Spleen (tissue), 11 donors: Measurements from ENCODE around the gene CCNJL. TPM values are rescaled to one million over a fixed set of nuclear protein-coding genes. Genes with fewer than 3 reads are reported as not detected.

Experiments used
- DNase-seq: peaks from one replicate; pipeline ENCODE4 v3.0.0-alpha.2; 2020
- H3K27ac ChIP-seq, 8 donors: fragments of 200-600 bp; sonication (generic) in 7 of 8; 1 replicate in 4 of 8; 2 replicates in 4 of 8; pipeline versions ENCODE4 v1.5.0 to v1.8.0; 2016 to 2021; ENCODE audit warnings: inconsistent platforms in 4 of 8, mild to moderate bottlenecking in 4 of 8, moderate library complexity in 1 of 8
- H3K27me3 ChIP-seq, 7 donors: fragments of 200-600 bp; sonication (generic) in 6 of 7; replicated peaks in 1 of 7; 1 replicate in 4 of 7; 2 replicates in 3 of 7; pipeline versions ENCODE4 v1.5.0 to v1.8.0; 2016 to 2021; ENCODE audit warnings: inconsistent platforms in 3 of 7, mild to moderate bottlenecking in 1 of 7
- H3K36me3 ChIP-seq, 6 donors: fragments of 200-600 bp; sonication (generic) in 5 of 6; 1 replicate in 4 of 6; 2 replicates in 2 of 6; pipeline versions ENCODE4 v1.5.0 to v1.8.0; 2016 to 2021; ENCODE audit warnings: inconsistent platforms in 2 of 6
- H3K4me1 ChIP-seq, 6 donors: fragments of 200-600 bp; sonication (generic) in 5 of 6; 1 replicate in 3 of 6; 2 replicates in 3 of 6; pipeline versions ENCODE4 v1.5.0 to v1.8.0; 2016 to 2021; ENCODE audit warnings: inconsistent platforms in 3 of 6
- H3K4me3 ChIP-seq, 8 donors: fragments of 200-600 bp; sonication (generic) in 7 of 8; 1 replicate in 4 of 8; 2 replicates in 4 of 8; pipeline versions ENCODE4 v1.5.0 to v1.8.0; 2016 to 2021; ENCODE audit warnings: inconsistent platforms in 4 of 8, mild to moderate bottlenecking in 4 of 8, moderate library complexity in 2 of 8
- H3K9me3 ChIP-seq, 8 donors: fragments of 200-600 bp; sonication (generic) in 7 of 8; 1 replicate in 4 of 8; 2 replicates in 4 of 8; pipeline versions ENCODE4 v1.5.0 to v1.8.0; 2016 to 2021; ENCODE audit warnings: inconsistent platforms in 4 of 8
- CTCF ChIP-seq, 11 experiments: fragments of 200-600 bp in 7 of 11; fragments of 450-650 bp in 4 of 11; sonication (generic) in 4 of 11; IDR thresholded peaks in 8 of 11; conservative IDR thresholded peaks in 3 of 11; 1 replicate in 7 of 11; 2 replicates in 4 of 11; pipeline versions ENCODE4 v1.4.0 to v1.8.0; 2016 to 2021; ENCODE audit warnings: antibody characterized with exemption in 11 of 11, inconsistent platforms in 4 of 11, mild to moderate bottlenecking in 1 of 11
- POLR2A ChIP-seq, 3 donors: fragments of 450-650 bp; IDR thresholded peaks; one replicate each; pipeline ENCODE4 v1.5.1; 2017; ENCODE audit warnings: antibody characterized with exemption in 3 of 3, mild to moderate bottlenecking in 1 of 3
- POLR2AphosphoS5 ChIP-seq, 3 donors: sonication (generic); formaldehyde crosslinking; IDR thresholded peaks; one replicate each; pipeline ENCODE4 v1.5.1; 2017; ENCODE audit warnings: antibody characterized with exemption in 3 of 3
- whole genome bisulfite sequencing, 5 donors: extraction: QIAGEN DNeasy Blood & Tissue Kit in 3 of 5; methylation state at CpG; one replicate each; pipeline versions ENCODE4 v1.1.5 to v1.1.7; 2013 to 2018; 5-methylcytosine and 5-hydroxymethylcytosine counted together
- intact Hi-C: fragments of 100-400 bp; cut with DNase I; formaldehyde crosslinking; loops from one replicate; pipeline ENCODE4 v1.15.0; 2023; ENCODE audit warnings: low total_unique reads
- polyA plus RNA-seq, 3 donors: library from polyadenylated mRNA; stranded (reverse); fragments of 200-250 nt; gene quantifications; one replicate each; pipeline ENCODE4 v1.2.1, GENCODE V29; 2013
- total RNA-seq, 7 donors: library from RNA; depleted of rRNA in 3 of 7; stranded (reverse); fragments of >200 nt in 3 of 7; fragmentation: NEBNext Ultra II Directional in 4 of 7; extraction: Animal tissue kit (Norgen Biotek cat#: 25700) in 4 of 7; gene quantifications; one replicate each; pipeline versions ENCODE4 v1.1.0 to v1.2.1, GENCODE V29; 2016 to 2021
- donor health status: healthy with polysubstance abuse.
- donor health status: DM: no; HTN: no; CAD: no; lungs with moderate emphysema.
- donor health status: DM: no; HTN: no; CAD: no.
- donor health status: Bipolar disorder and iron deficiency.
- donor health status: healthy.
- donor health status: DM: no; HTN: no; CAD: no.
- donor health status: DM: yes; HTN: yes; CAD: no.

Gene CCNJL
- total and polyA plus RNA-seq, 10 donors = 1.3 to 24.9 (median 12.9) TPM

GRCh38 chr5:160296496-160296895 lies 15.9 kb downstream of the CCNJL start:
- no peaks in the 10 kb centered on the region for H3K27me3 ChIP-seq
- TF ChIP-seq POLR2AphosphoS5 (IDR thresholded peaks at IDR 0.05) (no peak), CTCF (IDR thresholded peaks at IDR 0.05 in 8 of 11, conservative IDR thresholded peaks at IDR 0.05 in 3 of 11) (no peak), POLR2A (IDR thresholded peaks at IDR 0.05) (no peak)
- H3K9me3 ChIP-seq = no peaks in the 10 kb centered on the region
- peak overlapping the region in 2 of 8 donors; percentile 90 to 93 for H3K27ac ChIP-seq
- 91 to 97% (median 93%) methylated on average over 4 of the region's 4 CpGs for WGBS, 5 donors
- H3K4me1 ChIP-seq = peaks cover 0 to 71% (median 14%) of the 10 kb centered on the region in 6 donors
- DNase-seq = no peak
- no peak overlapping the region for H3K4me3 ChIP-seq
- intact Hi-C loops = no loop called here
- peaks cover 0 to 4% (median 0%) of the 10 kb centered on the region in 6 donors for H3K36me3 ChIP-seq

- intact Hi-C loops = no loop called here
- Histone ChIP-seq H3K4me1 (peaks cover 6 to 90% (median 30%) of the 10 kb centered on the region in 6 donors), H3K9me3 (no peaks in the 10 kb centered on the region), H3K27me3 (no peaks in the 10 kb centered on the region), H3K27ac (peak overlapping the region in 7 of 8 donors; percentile 44 to 93 (median 86)), H3K4me3 (peak overlapping the region in 1 of 8 donors; percentile 48), H3K36me3 (no peaks in the 10 kb centered on the region)
- DNase-seq = peak; percentile 88
- 41 to 69% (median 57%) methylated on average over 9 to 13 of the region's 13 CpGs for WGBS, 5 donors
- TF ChIP-seq CTCF (IDR thresholded peaks at IDR 0.05 in 8 of 11, conservative IDR thresholded peaks at IDR 0.05 in 3 of 11) (peak in 1 of 11 experiments; percentile 10), POLR2AphosphoS5 (IDR thresholded peaks at IDR 0.05) (peak; percentile 39 to 64 (median 62)), POLR2A (IDR thresholded peaks at IDR 0.05) (no peak)
These were observed 18.3 kb downstream of the CCNJL start for GRCh38 chr5:160293901-160294561.

GRCh38 chr5:160293386-160293785 lies 19.0 kb downstream of the CCNJL start:
- WGBS, 5 donors = 94 to 99% (median 94%) methylated on average over 10 of the region's 10 CpGs
- H3K4me3 ChIP-seq = peak overlapping the region in 1 of 8 donors; percentile 48
- no peaks in the 10 kb centered on the region for H3K36me3 ChIP-seq
- TF ChIP-seq POLR2AphosphoS5 (IDR thresholded peaks at IDR 0.05) (no peak), POLR2A (IDR thresholded peaks at IDR 0.05) (no peak), CTCF (IDR thresholded peaks at IDR 0.05 in 8 of 11, conservative IDR thresholded peaks at IDR 0.05 in 3 of 11) (no peak)
- H3K27me3 ChIP-seq = no peaks in the 10 kb centered on the region
- H3K9me3 ChIP-seq = no peaks in the 10 kb centered on the region
- DNase-seq = no peak
- H3K4me1 ChIP-seq = peaks cover 13 to 91% (median 33%) of the 10 kb centered on the region in 6 donors
- intact Hi-C loops = no loop called here
- H3K27ac ChIP-seq = peak overlapping the region in 7 of 8 donors; percentile 44 to 93 (median 86)

- intact Hi-C loops = no loop called here
- DNase-seq = no peak
- H3K27ac ChIP-seq = peak overlapping the region in 2 of 8 donors; percentile 90 to 93
These were observed 20.9 kb downstream of the CCNJL start for GRCh38 chr5:160291467-160291866.

More at GRCh38 chr5:160291467-160291866, 20.9 kb downstream of the CCNJL start:
- WGBS, 5 donors = 68 to 84% (median 74%) methylated on average over 8 of the region's 8 CpGs
- H3K36me3 ChIP-seq = no peaks in the 10 kb centered on the region
- no peaks in the 10 kb centered on the region for H3K27me3 ChIP-seq
- peaks cover 18 to 94% (median 49%) of the 10 kb centered on the region in 6 donors for H3K4me1 ChIP-seq
- H3K9me3 ChIP-seq = no peaks in the 10 kb centered on the region
- TF ChIP-seq CTCF (IDR thresholded peaks at IDR 0.05 in 8 of 11, conservative IDR thresholded peaks at IDR 0.05 in 3 of 11) = no peak
- TF ChIP-seq POLR2A (IDR thresholded peaks at IDR 0.05) = no peak
- no peak for TF ChIP-seq POLR2AphosphoS5 (IDR thresholded peaks at IDR 0.05)
- H3K4me3 ChIP-seq = no peak overlapping the region
